HG03135 (cell line): ENCODE measurements around the gene APPL2.
"Not testable (repeated sequence)": the region's sequence is repeated elsewhere in the genome, so short reads cannot be mapped to it uniquely, and the experiment has no call there.

ENCODE experiments used
- ATAC-seq: cut with Tn5 transposase; IDR thresholded peaks from one replicate; pipeline ENCODE4 v1.9.1; 2021; ENCODE audit warnings: mild to moderate bottlenecking, moderate library complexity; ENCODE audit not compliant: unreplicated experiment

The APPL2 gene

DNA sequence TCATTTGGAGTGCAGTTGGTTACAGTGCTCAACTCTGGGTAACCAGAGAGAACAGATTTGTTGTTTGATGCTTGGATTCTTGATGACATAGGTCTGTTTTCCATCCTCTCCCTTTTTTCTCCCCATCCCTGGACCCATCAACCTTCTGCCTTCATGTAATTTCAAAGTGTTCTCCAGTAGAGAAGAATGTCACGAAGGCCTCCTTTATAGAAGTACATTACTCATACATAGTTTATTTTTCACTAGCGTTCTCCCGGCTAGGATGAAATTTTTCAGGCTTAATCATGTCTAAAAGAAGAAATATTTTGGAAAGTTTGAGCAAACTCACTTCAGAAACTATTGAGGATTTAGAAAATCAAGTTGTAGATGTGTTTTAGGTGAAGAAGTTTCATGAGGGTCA, 20.9 kb upstream of the APPL2 start:
- ATAC-seq = no peak

DNA sequence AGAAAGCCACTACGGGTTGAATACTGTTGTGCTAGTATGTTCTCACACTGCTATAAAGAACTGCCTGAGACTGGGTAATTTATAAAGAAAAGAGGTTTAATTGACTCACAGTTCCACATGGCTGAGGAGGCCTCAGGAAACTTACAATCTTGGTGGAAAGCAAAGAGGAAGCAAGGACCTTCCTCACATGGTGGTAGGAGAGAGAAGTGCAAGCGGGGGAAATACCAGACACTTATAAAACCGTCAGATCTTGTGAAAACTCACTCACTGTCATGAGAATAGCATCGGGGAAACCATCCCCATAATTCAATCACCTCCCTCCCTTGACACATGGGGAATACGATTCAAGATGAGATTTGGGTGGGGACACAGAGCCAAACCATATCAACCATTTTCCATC, 20.5 kb upstream of the APPL2 start:
- not testable (repeated sequence) for ATAC-seq

GRCh38 chr12:105256011-105256410, 20.0 kb upstream of the APPL2 start:
- no peak for ATAC-seq

DNA sequence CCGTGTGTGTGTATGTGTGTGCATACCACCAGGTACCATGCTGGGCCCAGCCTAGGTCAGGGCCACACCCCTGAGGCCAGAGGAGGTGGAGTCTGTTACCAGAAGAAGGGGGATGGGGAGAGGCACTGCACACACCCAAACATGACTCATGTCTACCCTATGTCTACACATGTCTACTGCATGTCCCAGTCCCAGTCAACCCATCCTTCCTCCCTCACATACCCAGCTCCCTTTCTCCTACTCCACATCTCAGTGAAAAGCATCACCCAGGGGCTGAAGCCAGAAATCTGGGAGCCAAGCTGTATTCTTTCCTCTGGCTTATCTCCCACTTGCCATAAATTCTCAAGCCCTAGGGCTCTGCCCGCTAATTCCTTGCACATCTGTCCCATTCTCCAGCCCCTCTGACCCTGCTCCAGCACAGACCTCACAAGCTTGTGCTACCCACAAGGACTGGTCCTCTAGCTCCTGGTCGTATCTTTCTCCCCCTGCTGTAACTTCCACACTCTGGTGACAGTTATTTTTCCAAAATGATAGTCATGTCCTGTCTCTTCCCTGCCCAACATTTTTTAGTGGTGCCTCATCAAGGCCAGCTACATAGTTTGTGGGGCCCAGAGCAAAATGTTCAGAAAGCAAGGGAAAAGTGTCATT, 18.0 kb upstream of the APPL2 start:
- ATAC-seq = no peak

DNA sequence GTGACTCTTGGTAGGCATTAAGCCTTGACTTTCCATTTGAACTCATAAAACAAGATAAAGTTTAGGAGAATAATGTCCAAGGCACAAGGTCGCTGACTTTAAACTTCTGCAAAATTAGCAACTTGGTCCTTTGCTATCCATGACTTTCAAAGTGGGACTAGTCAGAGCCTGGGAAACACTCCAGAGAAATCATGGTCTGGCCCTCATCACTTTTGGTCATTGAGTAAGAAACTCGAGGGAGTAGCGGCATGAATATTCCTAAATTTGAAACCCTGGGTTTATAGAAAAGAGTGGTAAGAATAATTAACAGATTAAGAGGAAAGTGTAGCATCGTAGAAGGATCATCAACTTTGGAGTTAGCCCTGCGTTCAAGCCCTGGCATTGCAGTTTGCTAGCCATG, 16.9 kb upstream of the APPL2 start:
- no peak for ATAC-seq

DNA sequence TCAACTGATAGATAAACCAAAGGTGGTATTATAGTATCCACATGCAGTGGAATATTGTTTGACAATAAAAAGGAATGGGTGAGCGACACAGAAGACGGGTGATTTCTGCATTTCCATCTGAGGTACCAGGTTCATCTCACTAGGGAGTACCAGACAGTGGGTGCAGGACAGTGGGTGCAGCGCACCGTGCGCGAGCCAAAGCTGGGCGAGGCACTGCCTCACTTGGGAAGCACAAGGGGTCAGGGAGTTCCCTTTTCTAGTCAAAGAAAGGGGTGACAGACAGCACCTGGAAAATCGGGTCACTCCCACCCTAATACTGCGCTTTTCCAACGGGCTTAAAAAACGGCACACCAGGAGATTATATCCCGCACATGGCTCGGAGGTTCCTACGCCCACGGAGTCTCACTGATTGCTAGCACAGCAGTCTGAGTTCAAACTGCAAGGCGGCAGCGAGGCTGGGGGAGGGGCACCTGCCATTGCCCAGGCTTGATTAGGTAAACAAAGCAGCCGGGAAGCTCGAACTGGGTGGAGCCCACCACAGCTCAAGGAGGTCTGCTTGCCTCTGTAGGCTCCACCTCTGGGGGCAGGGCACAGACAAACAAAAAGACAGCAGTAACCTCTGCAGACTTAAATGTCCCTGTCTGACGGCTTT, 9.9 kb upstream of the APPL2 start:
- not testable (repeated sequence) for ATAC-seq

GRCh38 chr12:105245291-105245690, 9.3 kb upstream of the APPL2 start:
- ATAC-seq = no peak

- ATAC-seq = no peak
These were observed 4.3 kb upstream of the APPL2 start for GRCh38 chr12:105240228-105240627.

GRCh38 chr12:105239304-105239703, 3.3 kb upstream of the APPL2 start:
- no peak for ATAC-seq

- ATAC-seq = no peak
These were observed 1.7 kb upstream of the APPL2 start for GRCh38 chr12:105237666-105238065.

DNA sequence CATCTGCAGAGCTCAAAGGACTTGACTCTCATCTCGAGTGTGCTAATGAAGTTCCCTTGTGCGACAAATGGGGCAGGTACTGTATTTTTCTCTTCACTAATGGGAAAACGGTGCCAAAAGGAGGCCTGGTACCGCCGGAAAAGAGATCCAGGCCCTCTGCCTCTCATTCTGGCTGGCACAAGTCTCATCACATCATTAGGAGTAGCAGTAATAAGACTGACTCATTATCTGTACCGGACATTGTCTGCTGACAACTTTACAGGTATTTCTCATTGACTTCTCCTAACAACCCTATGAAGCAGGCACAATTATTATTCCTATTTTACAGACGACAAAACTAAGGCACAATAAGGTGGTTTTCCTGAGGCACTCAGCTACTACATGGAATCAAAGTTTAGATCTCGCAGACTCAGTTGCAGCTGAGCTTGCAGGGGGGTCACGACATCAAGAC, 668 bp downstream of the APPL2 start:
- ATAC-seq = no peak

GRCh38 chr12:105234197-105234596, 1.8 kb downstream of the APPL2 start:
- ATAC-seq = no peak

DNA sequence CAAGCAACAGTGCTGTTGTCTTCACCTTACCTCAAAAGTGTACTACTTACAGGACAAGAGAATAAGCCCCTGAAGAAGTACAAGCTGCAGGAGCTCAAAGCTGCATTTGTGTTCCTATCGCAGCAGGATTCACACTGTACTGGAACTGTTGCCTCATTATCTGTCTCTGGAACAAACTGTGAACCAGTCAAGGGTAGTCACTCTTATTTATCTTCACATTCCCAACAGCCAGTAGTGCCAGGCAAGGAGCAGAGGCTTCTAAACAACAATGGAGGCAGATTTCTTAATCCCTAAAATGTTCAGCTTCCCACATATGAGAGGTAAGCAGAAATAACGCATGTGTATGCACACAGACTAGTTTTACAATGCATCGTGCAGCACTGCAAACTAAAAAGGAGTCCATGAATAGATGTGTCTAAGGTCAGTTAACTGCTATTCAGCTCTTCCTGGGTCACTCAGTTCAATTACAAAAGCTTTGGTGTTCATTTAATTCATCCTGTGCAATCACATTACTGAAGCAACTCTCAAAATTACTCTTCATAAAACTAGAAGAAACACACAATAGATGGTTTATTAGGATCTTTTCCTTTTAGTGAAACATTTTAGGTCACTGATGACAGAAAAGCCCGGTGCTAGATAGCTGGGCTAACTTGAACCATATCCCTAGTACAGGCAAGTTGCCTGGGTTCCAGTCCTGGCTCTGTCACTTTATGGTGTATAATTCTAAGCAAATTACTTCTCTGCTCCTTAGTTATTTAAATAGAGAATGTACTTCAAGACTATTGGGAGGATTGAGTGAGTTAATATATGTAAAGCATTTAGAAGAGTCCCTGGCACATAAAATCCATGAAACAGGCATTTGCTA, 2.7 kb downstream of the APPL2 start:
- ATAC-seq = no peak

- no peak for ATAC-seq
These were observed 4.6 kb downstream of the APPL2 start for GRCh38 chr12:105231396-105231795.

GRCh38 chr12:105229371-105229770, 6.6 kb downstream of the APPL2 start:
- ATAC-seq = no peak

- no peak for ATAC-seq
These were observed 7.0 kb downstream of the APPL2 start for GRCh38 chr12:105228966-105229365.

DNA sequence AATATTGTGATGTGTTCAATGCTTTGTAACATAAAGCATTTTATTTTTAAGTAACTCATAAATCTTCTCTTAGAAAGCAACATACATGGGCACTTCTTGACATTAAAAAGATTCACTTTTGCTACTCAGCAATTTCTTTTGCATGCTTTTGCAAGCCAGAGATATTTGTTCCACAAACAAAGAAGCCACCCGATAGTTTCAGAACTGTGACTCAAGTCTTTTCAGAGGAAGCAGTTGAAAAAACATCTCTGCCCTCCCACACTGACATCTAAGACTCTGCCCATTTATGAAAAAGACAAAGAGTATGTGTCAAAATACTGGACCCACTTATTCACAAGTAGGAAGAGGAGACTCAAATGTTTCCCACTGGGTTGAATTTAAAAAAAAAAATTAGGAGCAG, 7.5 kb downstream of the APPL2 start:
- no peak for ATAC-seq

DNA sequence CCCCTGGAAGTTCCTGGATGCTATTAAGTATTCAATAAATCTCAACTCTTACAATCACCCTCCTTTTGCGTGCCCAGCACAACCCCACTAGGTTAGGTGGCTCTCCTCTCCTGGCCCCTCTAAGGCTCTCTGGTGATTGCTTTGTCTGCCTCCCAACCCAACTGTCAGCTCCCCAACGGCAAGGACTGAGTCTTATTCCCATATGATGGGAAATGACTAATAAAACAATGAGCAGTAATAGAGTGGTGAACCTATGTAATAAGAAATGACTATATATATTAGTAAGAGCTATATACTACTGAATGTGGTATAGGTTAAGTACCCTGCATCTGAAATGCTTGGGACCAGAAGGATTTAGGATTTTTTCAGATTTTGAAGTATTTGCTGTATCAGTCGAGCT, 8.1 kb downstream of the APPL2 start:
- ATAC-seq = no peak

DNA sequence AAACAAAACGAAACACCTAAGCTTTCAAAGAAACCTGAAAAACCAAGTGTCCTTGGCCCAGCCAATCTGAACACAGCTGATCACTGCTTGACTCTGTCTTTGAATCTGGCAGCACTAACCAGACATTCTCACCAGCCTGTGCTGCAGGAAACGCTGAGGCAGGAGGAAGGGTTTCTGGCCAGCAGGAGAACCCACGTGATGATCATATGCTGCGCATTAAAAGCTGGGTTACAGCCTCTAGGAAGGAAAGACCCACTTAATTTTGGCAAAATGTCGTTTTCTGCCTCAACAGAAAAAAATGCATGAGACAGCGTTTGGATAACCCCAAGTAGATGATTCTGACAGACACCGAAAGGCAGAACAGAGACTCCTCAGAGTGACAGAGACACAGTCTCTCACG, 9.8 kb downstream of the APPL2 start:
- ATAC-seq = no peak

- no peak for ATAC-seq
These were observed 10.4 kb downstream of the APPL2 start for GRCh38 chr12:105225505-105226015.

DNA sequence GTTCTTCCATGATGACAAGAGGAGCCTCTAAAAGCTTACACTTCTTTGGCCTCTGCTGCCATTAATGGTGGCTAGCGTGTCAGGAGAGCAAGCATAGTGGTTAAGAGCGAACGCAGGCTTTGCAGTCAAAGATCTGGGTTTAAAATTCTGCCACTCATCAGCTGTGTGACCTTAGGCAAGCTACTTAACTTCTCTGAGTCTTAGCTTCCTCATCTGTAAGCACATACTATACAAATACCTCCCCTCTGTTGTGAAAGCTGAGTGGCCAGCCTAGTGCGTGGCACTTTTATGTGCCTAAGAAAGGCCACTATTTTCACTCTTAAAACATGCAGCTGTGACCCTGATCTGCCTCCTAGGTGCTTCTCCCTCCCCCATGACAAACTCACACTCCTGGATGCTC, 11.6 kb downstream of the APPL2 start:
- ATAC-seq = no peak

DNA sequence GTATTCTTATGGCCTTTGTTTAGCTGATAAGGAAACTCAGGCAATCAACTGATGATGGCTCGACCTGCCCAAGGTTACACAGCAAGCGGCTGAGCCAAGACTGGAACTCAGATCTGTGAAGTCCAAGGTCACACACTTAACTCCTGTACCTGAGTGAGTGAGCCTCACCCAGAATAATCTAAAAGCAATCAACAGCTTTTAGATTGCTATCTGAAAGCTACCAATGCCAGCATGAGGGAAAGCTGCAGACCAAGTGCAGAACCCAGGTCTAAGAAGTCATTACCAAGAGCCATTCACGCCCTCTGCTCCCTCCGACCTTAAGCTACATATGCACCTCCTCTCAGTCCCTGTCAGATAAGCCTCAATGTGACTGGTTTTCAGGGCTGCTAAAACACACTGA, 12.1 kb downstream of the APPL2 start:
- ATAC-seq = no peak
